Suprapubic skin (tissue), 4 donors: ENCODE data around the gene SLC49A4. TPM values are rescaled to one million over a fixed set of nuclear protein-coding genes. Genes with fewer than 3 reads are reported as not detected.
A peak's percentile ranks its signal among the peaks of the same experiment; 100 is the strongest.

Experiments
- DNase-seq, 2 donors: peaks; one replicate each; pipeline ENCODE4 v3.0.0-alpha.2; 2019; ENCODE audit warnings: low spot score in 2 of 2
- H3K27ac ChIP-seq: fragments of 200-600 bp; sonication (generic); one replicate; pipeline ENCODE4 v1.5.1; 2019
- H3K27me3 ChIP-seq: fragments of 200-600 bp; sonication (generic); one replicate; pipeline ENCODE4 v1.5.1; 2019
- H3K36me3 ChIP-seq: fragments of 200-600 bp; sonication (generic); one replicate; pipeline ENCODE4 v1.5.1; 2019
- H3K4me1 ChIP-seq: fragments of 200-600 bp; sonication (generic); one replicate; pipeline ENCODE4 v1.5.1; 2019
- H3K4me3 ChIP-seq: fragments of 200-600 bp; sonication (generic); one replicate; pipeline ENCODE4 v1.5.1; 2019; ENCODE audit warnings: mild to moderate bottlenecking
- H3K9me3 ChIP-seq: fragments of 200-600 bp; sonication (generic); one replicate; pipeline ENCODE4 v1.5.1; 2019
- CTCF ChIP-seq, 2 donors: fragments of 200-600 bp in 1 of 2; fragments of 450-650 bp in 1 of 2; sonication (generic) in 1 of 2; IDR thresholded peaks; one replicate each; pipeline ENCODE4 v1.5.1; 2016 to 2019; ENCODE audit warnings: antibody characterized with exemption in 2 of 2, mild to moderate bottlenecking in 1 of 2, moderate library complexity in 1 of 2
- EP300 ChIP-seq: sonication (generic); formaldehyde crosslinking; IDR thresholded peaks from one replicate; pipeline ENCODE4 v1.6.1; 2017; ENCODE audit warnings: antibody characterized with exemption
- POLR2A ChIP-seq, 2 donors: fragments of 450-650 bp; IDR thresholded peaks; one replicate each; pipeline ENCODE4 v1.6.1; 2017; ENCODE audit warnings: antibody characterized with exemption in 2 of 2, mild to moderate bottlenecking in 2 of 2, moderate library complexity in 2 of 2
- POLR2AphosphoS5 ChIP-seq, 3 donors: sonication (generic); formaldehyde crosslinking; IDR thresholded peaks; one replicate each; pipeline ENCODE4 v1.6.1; 2017; ENCODE audit warnings: antibody characterized with exemption in 3 of 3
- WGBS: methylation state at CpG from one replicate; pipeline ENCODE4 v1.1.5; 2018; 5-methylcytosine and 5-hydroxymethylcytosine counted together
- total RNA-seq, 4 donors: library from RNA; depleted of rRNA; stranded (reverse); fragments of >200 nt; gene quantifications; one replicate each; pipeline ENCODE4 v1.1.0, GENCODE V29; 2016

The SLC49A4 gene
- total RNA-seq, 4 donors from 2014 or later: 20.9 to 34.0 (median 32.1) TPM

DNA sequence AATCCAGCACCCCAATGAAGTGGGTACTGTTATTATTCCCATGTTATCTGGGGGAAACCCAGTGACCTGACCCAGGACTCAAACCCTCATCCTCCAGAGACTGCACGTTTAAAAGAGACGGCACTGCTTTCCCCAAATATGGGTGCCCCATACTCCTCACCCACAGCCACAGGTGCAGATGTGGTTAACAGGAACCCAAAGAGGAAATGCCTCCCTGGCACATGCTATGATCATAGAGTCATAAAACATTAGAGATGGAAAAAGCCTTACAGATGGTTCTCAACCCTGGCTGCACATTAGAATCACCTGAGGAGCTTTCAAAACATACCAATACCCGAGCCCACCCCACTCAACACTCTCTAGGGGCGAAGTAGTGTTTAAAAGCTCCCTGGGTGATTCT is 121.2 kb downstream of the SLC49A4 start:
- H3K36me3 ChIP-seq: no peaks in the 10 kb centered on the region
- no peak overlapping the region for H3K27ac ChIP-seq
- peaks cover 3% of the 10 kb centered on the region for H3K4me1 ChIP-seq
- TF ChIP-seq POLR2A (IDR thresholded peaks at IDR 0.05): no peak
- no peak for TF ChIP-seq CTCF (IDR thresholded peaks at IDR 0.05)
- TF ChIP-seq EP300: no peak
- no peak for TF ChIP-seq POLR2AphosphoS5 (IDR thresholded peaks at IDR 0.05)
- H3K27me3 ChIP-seq: peaks cover 49% of the 10 kb centered on the region
- no peaks in the 10 kb centered on the region for H3K9me3 ChIP-seq
- WGBS: 81% methylated on average over 4 of the region's 4 CpGs
- no peak overlapping the region for H3K4me3 ChIP-seq
- no peak for DNase-seq

GRCh38 chr3:122916580-122916979 is 121.7 kb downstream of the SLC49A4 start:
- no peaks in the 10 kb centered on the region for H3K9me3 ChIP-seq
- peaks cover 51% of the 10 kb centered on the region for H3K27me3 ChIP-seq
- no peak for DNase-seq
- no peak overlapping the region for H3K4me3 ChIP-seq
- no peaks in the 10 kb centered on the region for H3K36me3 ChIP-seq
- H3K4me1 ChIP-seq: peaks cover 5% of the 10 kb centered on the region
- 82% methylated on average over 6 of the region's 6 CpGs for WGBS
- no peak for TF ChIP-seq POLR2AphosphoS5 (IDR thresholded peaks at IDR 0.05)
- TF ChIP-seq POLR2A (IDR thresholded peaks at IDR 0.05): no peak
- TF ChIP-seq CTCF (IDR thresholded peaks at IDR 0.05): no peak
- TF ChIP-seq EP300: no peak
- no peak overlapping the region for H3K27ac ChIP-seq

DNA sequence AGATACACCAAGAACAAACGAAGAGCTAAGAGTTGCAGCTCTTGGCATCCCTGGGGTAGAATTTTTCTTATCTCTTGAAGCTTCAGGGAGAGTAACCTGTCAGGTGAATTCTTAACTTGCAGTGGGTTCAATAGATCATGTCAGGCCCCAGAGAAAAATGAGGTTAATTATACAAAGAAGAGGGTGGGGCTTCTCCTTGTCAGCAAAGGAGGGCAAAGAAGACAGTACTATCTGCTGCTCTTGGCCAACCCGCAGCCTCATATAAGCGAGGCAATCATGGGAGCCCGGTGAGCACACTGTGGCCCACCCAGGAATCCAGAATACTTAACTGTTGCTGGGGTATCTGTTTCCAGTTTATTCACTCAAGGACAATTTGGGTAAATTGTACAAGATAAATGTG is 122.5 kb downstream of the SLC49A4 start:
- H3K27ac ChIP-seq: no peak overlapping the region
- 80% methylated on average over 4 of the region's 4 CpGs for WGBS
- no peaks in the 10 kb centered on the region for H3K36me3 ChIP-seq
- no peak for DNase-seq
- H3K4me1 ChIP-seq: peaks cover 13% of the 10 kb centered on the region
- TF ChIP-seq POLR2AphosphoS5 (IDR thresholded peaks at IDR 0.05) (no peak), POLR2A (IDR thresholded peaks at IDR 0.05) (no peak), EP300 (no peak)
- H3K4me3 ChIP-seq: no peak overlapping the region
- H3K27me3 ChIP-seq: peaks cover 51% of the 10 kb centered on the region
- no peaks in the 10 kb centered on the region for H3K9me3 ChIP-seq

DNA sequence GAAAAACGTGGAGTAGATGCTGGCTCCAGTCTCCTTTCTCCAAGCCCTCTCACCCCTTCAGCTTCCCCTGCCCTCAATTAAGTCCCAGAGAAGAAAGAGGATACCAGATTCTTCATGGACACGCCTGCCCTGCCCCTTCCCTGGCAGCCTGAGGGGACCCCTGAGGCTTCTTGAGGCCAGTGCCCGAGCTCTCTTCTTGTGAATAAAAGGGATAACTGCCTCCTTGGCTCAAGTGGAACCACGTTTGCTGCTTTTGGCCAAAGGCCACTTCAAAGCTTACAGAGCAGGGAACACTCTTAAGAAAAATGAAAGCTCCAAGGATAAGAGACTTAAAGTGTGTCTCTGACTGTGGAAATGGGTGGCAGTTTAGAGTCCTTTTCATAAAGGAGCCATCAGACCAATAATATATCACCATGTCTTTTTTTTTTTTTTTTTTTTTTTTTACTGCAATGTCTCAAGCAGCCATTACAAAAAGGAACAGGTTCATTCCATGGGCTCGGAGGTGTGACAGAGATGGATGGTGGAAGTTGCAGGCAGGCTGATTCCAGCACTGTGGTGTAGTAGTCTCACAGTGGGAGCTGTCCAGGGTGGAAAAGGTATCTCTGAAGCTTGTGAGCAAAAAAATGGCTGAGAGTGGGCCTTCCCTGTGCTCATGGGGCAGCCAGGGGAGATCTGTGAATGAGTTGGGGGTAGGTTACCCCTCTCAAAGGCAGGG is 123.9 kb downstream of the SLC49A4 start:
- Histone ChIP-seq H3K36me3 (no peaks in the 10 kb centered on the region), H3K27me3 (peaks cover 51% of the 10 kb centered on the region), H3K9me3 (no peaks in the 10 kb centered on the region), H3K27ac (no peak overlapping the region), H3K4me1 (peaks cover 11% of the 10 kb centered on the region), H3K4me3 (no peak overlapping the region)
- no peak for TF ChIP-seq POLR2A (IDR thresholded peaks at IDR 0.05)
- TF ChIP-seq POLR2AphosphoS5 (IDR thresholded peaks at IDR 0.05): no peak
- no peak for TF ChIP-seq EP300
- TF ChIP-seq CTCF (IDR thresholded peaks at IDR 0.05): no peak
- no peak for DNase-seq
- 46% methylated on average over 5 of the region's 5 CpGs for WGBS

- Histone ChIP-seq H3K9me3 (no peaks in the 10 kb centered on the region), H3K36me3 (no peaks in the 10 kb centered on the region), H3K27ac (no peak overlapping the region), H3K4me1 (peaks cover 11% of the 10 kb centered on the region), H3K27me3 (peaks cover 52% of the 10 kb centered on the region), H3K4me3 (no peak overlapping the region)
- peak in 1 of 2 donors; percentile 37 for DNase-seq
- 60% methylated on average over 3 of the region's 3 CpGs for WGBS
- TF ChIP-seq EP300 (no peak), CTCF (IDR thresholded peaks at IDR 0.05) (no peak), POLR2A (IDR thresholded peaks at IDR 0.05) (no peak), POLR2AphosphoS5 (IDR thresholded peaks at IDR 0.05) (no peak)
Measured at GRCh38 chr3:122919291-122919610, 124.4 kb downstream of the SLC49A4 start.
